CD4-positive, alpha-beta T cell treated with Interleukin-2 at 100 ng/mL for 4 hours (primary cell): ENCODE data around the gene BCAS1.

Experiments used
- DNase-seq: peaks from one replicate; pipeline ENCODE4 v3.0.0-alpha.2; 2020; ENCODE audit warnings: low spot score

BCAS1 gene, protein sequence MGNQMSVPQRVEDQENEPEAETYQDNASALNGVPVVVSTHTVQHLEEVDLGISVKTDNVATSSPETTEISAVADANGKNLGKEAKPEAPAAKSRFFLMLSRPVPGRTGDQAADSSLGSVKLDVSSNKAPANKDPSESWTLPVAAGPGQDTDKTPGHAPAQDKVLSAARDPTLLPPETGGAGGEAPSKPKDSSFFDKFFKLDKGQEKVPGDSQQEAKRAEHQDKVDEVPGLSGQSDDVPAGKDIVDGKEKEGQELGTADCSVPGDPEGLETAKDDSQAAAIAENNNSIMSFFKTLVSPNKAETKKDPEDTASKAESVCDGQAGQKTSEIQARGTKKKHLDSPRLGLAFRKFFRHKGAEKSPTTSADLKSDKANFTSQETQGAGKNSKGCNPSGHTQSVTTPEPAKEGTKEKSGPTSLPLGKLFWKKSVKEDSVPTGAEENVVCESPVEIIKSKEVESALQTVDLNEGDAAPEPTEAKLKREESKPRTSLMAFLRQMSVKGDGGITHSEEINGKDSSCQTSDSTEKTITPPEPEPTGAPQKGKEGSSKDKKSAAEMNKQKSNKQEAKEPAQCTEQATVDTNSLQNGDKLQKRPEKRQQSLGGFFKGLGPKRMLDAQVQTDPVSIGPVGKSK

DNA sequence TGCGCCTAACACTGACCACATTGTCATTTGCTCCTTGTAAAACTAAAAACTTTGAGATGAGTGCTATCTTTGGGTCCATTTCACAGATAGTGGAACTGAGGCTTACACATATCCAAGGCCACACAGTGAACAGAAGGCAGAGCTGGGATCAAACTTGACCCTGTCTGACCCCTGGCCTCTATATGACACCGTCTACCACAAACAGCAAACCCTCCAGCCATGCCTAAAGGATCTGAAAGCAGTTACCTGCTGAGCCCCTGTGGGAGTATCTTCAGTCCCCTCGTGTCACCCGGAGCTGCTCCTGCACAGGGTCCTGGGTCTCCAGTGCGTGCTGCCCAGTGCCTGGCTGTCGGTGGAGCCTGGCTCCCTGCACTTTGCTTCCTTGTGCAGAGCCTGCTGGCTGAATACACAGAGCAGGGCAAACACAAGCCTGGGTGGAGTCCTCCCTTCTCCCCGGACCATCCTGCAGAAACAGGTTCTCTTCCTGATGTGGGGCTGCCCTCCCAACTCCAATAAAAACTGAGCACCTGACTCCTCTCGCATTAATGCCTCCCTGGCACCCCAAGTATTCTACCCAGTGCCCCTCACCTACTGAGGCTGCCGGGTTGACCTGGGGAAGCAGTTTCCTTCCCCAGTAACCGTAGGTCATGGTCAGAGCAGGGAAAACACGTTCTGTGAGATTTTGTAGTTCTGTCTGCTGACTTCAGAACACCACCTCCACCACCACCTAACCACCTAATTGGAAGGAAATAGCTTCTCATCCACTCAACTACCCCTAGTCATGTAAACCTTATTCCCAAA, at the start of gene BCAS1:
Gene BCAS1 (minus strand): TSS at position 408 of the 801 bp plus-strand sequence. CDS start 11,876 bp downstream, outside the sequence.
- no peak for DNase-seq

DNA sequence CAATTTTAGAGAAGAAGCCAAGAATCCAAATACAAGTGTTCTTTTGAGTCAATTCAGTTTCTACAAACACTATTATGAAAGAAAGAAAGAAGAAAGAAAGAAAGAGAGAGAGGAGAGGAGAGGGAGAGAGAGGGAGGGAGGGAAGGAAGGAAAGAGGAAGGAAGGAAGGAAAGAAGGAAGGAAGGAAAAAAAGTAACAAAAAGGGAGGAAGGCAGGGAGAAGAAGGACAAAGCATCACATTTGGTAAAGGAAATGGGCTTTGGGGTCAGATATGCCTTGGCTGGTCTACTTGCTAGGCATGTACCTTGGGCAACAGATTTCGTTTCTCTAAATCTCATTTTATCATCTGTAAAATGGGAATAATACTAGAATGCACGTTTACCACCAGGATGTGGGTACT, 49.4 kb upstream of the BCAS1 start:
- no peak for DNase-seq

DNA sequence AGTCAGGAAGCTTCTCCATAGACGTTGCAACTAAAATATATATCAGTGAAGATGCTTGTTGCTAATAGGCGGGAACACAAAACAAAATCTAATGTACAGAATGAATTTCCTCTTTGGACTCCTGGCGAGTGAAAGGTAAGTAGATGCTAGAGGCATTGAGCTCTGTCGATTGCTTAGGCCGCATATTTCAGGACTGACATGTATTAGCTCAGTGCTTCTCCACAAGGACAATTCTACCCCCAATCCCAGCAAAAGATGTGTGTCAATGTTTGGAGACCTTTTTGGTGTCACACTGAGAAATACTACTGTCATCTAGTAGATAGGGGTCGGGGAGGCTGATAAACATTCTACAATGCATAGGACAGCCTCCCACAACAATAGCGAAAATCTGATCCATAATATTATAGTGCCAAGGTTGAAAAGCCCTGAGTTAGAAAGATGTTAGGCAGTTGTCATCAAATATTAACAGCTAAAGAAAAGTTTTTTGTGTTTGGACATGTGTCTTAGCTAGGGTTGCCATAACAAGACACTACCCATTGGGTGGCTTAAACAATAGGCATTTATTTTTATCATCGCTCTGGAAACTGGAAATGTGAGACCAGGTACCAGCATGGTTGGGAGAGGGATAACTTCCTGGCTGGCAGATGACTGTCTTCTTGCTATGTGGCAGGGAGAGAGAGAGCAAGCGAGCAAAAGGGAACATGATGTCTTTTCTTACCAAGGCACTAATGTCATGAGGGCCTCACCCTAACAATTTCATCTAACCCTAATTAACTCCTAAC, 48.0 kb upstream of the BCAS1 start:
- no peak for DNase-seq

DNA sequence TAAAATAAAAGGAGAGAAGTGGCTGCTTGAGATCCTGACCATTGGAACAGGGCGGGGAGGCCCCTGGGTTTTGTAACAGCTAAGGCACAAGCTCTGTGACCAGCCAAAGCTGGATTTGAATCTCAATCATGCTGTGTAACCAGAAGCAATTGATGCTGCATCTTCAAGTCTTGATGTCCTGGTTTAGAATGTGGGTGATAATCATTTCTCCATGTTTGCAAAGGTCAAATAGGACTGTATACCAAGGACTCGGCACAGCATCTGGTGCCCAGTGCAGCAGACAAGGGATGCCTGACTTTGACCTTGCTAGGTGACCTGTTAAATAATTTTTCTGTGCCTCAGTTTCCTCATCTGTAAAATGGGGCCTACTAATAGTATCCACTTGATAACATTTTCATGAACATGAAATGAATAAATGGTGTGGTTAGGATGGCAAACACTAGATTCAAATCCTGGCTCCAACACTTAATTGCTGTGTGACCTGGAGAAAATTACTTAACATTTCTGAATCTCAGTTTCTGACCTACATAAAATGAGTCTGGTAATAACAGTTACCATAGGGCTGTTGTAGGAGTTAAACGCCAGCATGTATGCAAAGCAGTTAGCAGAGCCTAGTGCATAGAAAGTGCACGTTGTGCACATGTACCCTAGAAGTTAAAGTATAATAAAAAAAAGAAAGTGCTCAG, 46.3 kb upstream of the BCAS1 start:
- DNase-seq, result no peak

DNA sequence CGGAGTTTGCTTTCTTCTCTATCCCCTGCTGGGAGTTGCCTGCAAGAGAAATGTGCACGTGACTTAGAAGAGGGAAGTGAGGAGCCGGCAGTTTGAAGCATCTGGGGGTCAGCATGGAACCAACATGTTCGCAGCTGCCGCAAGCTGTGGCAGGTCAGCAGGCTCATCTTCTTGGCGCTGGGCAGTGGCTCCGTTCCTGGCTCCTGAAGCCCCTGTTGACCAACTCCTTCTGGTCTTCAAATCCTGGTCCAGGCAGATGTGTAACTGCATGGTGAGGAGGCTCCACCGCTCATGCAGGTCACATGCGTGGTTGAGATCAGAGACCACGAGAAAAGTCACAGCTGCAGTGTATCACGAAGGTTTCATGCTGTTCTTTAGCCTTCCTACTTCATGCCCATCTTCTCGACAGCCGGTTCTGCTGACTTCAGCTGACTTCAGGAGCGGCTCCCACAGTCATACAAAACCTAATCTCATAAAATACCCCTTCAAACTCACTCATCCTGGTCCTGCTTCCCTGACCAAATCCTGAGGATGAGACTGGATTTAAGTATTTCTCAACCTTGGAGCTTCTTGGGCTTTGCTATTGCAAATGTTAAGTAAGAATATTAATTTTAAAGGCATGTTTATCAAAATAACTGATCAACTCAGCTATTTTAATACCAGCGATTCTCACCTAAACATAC, 44.9 kb upstream of the BCAS1 start:
- DNase-seq, result no peak

DNA sequence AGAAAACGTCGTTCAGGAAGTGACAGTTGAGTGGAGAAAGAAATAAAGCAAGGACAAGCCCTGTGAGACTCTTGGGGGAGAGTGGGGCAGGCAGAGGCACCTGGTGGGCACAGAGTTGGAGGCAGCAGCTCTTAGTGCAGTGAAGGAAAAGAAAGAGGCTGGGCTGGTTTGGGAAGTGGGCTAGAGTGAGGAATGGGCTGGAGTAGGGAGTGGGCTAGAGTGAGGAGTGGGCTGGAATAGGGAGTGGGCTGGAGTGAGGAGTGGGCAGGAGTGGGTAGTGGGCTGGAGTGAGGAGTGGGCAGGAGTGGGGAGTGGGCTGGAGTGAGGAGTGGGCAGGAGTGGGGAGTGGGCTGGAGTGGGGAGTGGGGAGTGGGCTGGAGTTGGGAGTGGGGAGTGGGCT, 43.7 kb upstream of the BCAS1 start:
- no peak for DNase-seq

DNA sequence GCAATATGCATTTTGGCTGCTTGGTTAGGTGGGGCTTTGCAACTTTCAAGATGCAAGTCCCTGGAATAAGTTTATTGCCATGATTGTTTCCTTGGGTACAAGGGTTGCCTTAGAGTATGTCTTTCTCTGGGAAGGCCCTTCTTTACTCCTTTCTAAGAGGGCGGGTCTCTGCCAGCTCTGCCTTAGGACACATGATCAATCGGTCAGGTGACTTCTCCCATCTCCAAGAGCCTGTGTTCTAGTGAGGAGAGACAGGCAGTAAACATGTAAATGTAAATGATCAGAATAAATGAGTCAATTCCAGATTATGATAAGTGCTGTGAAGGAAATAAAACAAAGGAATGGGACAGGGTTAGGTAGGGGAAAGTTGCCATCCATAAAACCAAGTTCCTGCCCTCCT, 43.2 kb upstream of the BCAS1 start:
- no peak for DNase-seq

DNA sequence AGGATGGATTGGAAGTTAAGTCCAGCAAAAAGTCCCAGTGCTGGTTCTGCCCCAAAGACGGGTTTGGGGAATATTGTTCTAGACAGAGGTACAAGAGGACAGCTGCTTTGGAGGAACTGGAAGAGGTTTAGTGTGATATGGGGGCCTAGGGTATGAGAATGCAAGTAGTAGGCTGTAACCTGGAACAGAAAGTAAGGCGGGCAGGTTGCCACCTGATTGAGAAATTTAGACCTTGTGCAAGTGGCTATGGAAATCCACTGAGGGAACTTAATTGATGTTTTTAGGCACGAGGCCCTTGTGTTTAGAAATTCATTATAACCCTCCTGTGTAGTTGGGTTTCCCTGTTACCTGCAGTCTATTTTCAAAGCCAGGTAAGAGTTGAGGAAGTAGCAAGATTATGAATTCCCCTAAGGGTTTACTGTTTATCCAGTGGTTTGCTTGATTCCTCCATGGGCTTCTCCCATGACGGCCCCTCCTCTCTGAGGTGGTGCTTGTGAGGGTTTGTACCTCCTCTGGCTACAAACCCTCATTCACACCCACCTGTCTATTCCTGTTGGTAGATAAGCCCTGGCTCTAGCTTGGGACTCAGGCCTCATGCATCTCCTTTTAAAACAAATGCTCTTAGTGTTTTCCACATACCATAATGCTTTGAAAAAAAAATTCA, 42.0 kb upstream of the BCAS1 start:
- DNase-seq, result no peak

DNA sequence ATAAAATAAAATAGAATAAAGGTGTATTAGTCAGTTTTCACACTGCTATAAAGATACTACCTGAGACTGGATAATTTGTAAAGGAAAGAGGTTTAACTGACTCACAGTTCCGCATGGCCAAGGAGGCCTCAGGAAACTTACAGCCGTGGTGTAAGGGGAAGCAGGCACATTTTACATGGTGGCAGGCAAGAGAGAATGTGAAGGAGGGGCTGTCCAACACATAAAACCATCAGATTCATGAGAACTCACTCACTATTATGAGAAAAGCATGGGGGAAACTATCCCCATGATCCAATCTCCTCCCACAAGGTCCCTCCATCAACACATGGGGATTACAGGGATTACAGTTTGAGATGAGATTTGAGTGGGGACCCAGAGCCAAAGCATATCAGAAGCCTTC, 41.1 kb upstream of the BCAS1 start:
- DNase-seq, result no peak

DNA sequence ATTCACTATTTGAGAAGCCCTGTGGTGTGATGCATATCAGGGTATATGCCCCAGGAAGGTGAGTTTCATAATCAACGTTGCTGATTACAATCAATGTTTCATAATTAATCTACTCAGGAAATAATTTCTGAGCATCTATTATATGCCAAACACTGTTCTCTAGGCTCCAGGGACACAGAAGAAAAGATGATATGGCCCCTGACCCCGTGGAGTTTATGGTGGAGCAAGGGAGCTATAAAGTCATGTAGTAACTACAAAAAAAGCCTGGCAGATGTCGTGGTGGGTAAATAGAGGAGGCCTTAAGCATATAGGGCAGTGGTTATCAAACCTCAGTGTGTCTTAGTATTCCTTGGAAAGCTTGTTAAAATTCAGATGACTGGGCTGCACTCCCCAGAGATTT, 40.1 kb upstream of the BCAS1 start:
- DNase-seq, result no peak

DNA sequence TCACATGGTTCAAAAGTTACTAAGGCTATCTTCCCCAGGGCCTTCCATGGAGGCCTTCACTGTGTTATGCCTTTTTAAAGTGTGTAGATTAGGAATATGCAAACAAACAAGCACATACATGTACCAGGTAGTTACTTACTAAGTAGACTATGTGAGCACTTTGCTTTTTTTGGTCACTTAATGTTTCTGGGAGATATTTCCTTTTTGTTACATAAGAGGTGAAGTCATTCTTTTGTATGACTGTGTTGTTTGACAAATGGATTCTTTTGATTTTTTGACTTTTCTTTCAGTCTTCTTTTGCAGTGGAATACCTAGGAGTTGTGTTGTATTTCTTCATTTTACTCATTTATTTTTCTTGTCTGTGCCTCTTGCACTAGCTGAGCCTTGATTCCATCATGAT, 39.6 kb upstream of the BCAS1 start:
- no peak for DNase-seq

DNA sequence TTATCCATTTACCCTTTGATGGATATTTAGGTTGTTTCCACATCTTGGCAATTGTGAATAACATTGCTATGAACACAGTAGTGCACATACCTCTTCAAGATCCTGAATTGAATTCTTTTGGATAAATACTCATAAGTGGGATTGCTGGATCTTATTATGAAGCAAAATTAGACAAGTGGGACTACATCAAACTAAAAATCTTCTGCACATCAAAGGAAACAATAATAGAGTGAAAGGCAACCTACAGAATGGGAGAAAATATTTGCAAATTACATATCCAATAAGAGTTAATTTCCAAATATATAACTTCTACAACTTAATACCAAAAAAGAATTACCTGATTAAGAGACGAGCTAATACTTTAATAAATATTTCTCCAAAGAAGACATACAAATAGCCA, 38.4 kb upstream of the BCAS1 start:
- no peak for DNase-seq

DNA sequence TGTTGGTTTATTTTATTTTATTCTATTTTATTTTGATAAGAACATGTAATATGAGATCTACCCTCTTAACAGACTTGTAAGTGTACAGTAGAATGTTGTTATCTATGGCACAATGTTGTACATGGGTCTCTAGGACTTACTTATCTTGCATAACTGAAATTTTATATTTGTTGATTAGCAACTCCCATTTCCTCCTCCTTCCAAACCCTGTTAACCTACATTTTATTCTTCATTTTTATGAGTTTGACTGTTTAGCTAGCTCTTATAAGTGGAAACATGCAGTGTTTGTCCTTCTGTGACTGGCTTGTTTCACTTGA, 37.9 kb upstream of the BCAS1 start:
- DNase-seq, result no peak

DNA sequence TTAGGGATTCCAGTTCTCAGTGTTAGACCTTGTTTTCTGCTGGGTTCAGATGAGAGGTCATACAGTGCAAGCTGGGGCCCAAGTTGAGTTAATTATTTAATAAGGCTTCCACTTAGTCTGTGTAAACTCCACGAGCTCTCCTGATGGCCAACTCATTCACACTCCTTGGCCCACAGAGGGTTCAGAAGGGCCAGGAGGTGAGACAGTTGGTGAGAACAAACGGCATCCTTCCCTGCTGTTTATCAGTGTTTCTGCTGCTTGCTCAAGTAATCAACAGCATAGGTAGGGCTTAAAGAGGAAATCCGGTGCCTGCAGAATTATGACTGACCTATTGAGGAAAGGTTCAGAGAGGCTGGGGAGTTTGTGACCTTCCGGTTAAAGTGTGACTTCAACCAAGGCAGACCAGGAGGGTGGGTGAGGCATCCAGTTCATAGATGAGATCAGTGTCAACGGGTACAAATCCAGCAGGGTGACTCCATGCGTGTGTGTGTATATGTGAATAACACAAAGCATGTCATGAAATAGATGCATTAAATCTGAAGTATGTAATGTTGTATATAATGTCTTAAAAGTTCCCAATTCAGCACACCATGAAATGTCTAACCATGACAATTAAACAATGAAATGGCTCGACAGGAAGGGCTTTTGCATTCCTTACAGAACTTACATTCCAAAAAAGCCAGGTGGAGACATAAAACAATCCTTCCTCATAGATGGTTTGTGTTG, 37.4 kb upstream of the BCAS1 start:
- no peak for DNase-seq

DNA sequence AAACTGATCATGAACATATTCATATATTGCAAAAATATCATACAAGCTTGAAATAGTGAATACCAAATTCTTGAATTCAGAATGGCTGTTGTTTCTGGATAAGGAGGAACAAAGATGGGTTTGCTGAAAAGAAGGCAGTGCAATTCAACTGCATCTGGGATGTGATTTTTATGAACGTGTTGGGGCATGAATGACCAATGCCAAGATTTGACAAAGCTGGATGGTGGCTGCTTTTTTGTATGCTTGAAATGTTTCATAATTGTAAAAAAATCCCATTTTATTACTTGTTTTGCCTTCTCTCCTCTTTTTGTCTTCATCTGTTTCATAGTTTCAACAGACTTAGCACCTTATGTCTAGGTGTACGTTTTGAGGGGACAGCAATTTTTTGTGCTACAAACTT, 36.8 kb upstream of the BCAS1 start:
- no peak for DNase-seq

DNA sequence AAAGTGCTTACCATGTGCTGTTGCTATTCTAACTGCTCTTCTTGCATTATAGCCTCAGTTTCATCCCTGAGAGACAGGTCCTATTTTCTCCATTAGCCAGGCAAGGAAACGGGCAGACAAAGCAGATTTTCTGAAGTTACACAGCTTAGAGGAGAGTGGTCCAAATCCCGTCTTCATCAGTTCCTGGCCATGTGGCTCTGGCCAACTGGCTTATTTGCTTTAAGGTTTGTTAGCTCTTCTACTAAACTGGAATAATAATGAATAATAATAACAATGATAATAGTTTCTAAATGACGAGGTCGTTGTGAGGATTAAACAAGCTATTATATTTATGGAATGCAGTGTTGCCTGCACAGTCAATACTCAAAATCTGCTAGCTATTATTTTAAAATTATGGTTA, 35.8 kb upstream of the BCAS1 start:
- DNase-seq, result no peak

DNA sequence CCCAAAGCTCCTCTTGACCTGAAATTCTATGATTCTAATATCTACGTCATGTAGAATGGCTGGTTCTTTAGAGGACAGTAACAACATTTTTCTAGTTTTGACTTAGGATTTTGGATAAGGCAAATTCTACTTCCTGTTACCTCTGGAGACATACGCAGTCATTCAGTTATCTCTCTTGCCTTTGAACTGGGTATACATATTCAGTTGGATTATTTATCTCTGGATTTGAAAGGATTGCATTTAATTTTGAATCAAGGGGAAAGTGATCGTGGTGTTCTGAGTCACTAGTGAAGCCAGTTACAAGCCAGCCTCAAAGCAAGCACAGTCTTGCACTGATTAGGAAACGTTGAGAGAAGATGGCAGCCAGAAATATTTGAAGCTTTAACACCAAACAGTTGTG, 35.3 kb upstream of the BCAS1 start:
- DNase-seq, result no peak

DNA sequence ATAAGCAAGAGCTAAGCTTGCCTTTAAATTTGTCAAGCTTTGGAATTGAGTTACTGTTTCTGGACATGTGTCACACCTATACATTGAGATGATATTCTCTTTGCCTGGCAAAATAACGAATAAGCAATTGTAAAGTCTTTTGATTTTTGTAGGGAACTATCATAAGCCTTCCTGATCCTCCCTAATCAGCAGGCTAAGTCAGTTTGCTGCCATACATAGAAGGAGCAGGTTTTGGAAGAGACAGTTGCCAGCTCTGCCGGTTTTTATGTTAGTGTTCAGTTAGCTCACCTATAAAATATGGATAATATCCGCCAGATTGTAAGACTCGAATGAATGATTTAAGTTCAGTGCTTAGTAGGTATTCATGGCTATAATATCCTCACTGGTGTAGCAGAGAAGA, 34.4 kb upstream of the BCAS1 start:
- no peak for DNase-seq

DNA sequence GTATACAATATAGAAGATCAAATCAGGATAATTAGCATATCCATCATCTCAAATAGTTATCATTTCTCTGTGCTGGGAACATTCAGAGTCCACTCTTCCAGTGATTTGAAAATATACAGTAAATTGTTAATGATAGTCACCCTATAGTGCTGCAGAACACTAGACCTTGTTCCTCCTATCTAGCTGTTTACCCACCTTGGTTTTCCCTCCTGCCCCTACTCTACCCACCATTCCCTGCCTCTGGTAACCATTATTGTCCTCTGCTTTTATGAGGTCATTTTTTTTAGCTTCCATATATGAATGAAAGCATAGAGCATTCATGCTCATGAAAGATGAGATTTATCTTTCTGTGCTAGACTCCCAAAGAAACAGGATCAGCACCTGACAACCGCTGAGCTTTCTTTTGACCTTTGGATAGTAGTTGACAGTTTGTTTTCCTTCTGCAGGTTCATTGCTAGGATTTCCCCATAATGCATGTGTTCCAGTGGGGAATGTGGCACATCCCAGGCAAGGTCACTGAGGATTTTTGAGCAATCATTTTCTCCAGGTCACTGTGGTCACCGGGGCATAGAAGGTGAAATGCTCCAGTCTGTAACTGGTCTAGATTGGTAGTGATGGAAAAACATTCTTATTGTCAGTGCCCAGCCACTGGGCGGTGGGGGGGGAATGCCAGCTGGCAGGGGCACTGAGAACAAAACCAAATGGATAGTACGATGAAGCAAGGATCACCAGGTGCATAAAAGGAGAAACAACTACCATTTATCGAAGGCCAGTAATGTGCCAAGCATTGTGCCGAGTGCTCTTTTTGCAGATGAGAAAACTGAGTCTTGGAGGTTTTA, 33.6 kb upstream of the BCAS1 start:
- no peak for DNase-seq
